HG02973 (cell line): Measurements from ENCODE around the gene THRAP3.

Experiments
- ATAC-seq: cut with Tn5 transposase; IDR thresholded peaks from one replicate; pipeline ENCODE4 v1.9.1; 2021; ENCODE audit warnings: moderate library complexity; ENCODE audit not compliant: unreplicated experiment

Gene THRAP3

GRCh38 chr1:36297062-36297461 lies 72.8 kb downstream of the THRAP3 start:
- no peak for ATAC-seq

- ATAC-seq: no peak
Observed at GRCh38 chr1:36298640-36299039, 74.4 kb downstream of the THRAP3 start.

GRCh38 chr1:36300526-36300925 lies 76.3 kb downstream of the THRAP3 start:
- ATAC-seq: no peak

GRCh38 chr1:36301220-36301619 lies 77.0 kb downstream of the THRAP3 start:
- ATAC-seq: no peak

GRCh38 chr1:36303244-36303643 lies 79.0 kb downstream of the THRAP3 start:
- no peak for ATAC-seq

GRCh38 chr1:36303650-36304360 lies 79.6 kb downstream of the THRAP3 start:
- no peak for ATAC-seq

GRCh38 chr1:36304521-36304920 lies 80.3 kb downstream of the THRAP3 start:
- no peak for ATAC-seq

GRCh38 chr1:36304970-36305914 lies 81.0 kb downstream of the THRAP3 start:
- no peak for ATAC-seq

- ATAC-seq: no peak
Observed at GRCh38 chr1:36305915-36306209, 81.6 kb downstream of the THRAP3 start.

- ATAC-seq: peak; percentile 16
Observed at GRCh38 chr1:36306210-36306901, 82.1 kb downstream of the THRAP3 start, which contains the start of gene SH3D21. Gene SH3D21 (plus strand): TSS chr1:36306368. CDS start chr1:36306421, 53 bp downstream.

GRCh38 chr1:36306902-36307456 lies 82.7 kb downstream of the THRAP3 start:
- ATAC-seq: peak; percentile 98

- no peak for ATAC-seq
Observed at GRCh38 chr1:36307601-36308330, 83.5 kb downstream of the THRAP3 start.

GRCh38 chr1:36309397-36309796 lies 85.2 kb downstream of the THRAP3 start:
- ATAC-seq: no peak

GRCh38 chr1:36320291-36320761 lies 96.1 kb downstream of the THRAP3 start:
- ATAC-seq: no peak

- no peak for ATAC-seq
Observed at GRCh38 chr1:36320767-36321118, 96.5 kb downstream of the THRAP3 start.

- no peak for ATAC-seq
Observed at GRCh38 chr1:36321119-36321951, 97.1 kb downstream of the THRAP3 start.

- no peak for ATAC-seq
Observed at GRCh38 chr1:36322041-36322785, 98.0 kb downstream of the THRAP3 start.

- no peak for ATAC-seq
Observed at GRCh38 chr1:36322786-36323635, 98.8 kb downstream of the THRAP3 start.
